Inferior parietal cortex (tissue), 1 donor: ENCODE data around the gene MINDY3.
A peak's percentile ranks its signal among the peaks of the same experiment; 100 is the strongest.
"Not testable (repeated sequence)": the region's sequence is repeated elsewhere in the genome, so short reads cannot be mapped to it uniquely, and the experiment has no call there.

Experiments used
- DNase-seq: peaks from one replicate; pipeline ENCODE4 v3.0.0-alpha.2; 2016; ENCODE audit errors: extremely low spot score

MINDY3 gene

DNA sequence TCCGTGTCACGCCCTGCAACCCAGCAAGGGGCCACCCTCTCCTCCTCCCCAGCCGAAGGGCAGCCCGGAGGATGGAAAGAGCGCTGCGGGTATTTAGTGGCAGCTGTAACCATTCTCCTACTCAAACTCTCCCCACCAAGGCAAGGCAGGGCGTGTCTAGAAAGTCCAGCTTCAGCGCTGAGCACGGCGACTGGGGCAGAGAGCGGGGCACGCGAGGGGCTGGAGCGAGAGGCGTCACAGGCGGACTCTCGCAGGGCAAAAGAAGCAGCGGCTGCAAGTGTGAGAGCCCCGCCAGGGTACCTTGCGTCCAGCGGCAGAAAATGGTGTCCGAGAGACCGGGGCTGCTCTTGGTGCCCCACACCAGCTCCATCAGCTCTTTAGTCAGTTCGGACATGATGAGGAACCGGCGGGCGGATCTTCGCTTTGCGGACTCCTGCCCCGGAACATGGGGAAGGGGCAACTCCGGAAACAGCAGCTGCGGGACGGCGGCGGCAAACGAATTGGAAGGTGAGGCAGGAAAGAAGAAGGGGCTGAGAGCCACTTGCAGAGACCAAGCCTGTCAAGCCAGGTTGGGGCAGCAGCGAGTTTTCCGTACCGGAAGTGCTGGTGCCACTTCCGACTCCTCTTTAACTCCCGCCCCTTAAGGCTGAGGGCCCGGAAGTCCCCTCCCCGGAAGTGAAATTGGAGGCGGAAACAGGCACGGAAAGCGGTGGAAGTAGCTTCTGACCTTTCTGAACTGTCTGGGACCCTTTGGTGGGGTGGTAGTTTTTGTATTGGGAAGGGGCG lies at the start of gene MINDY3:
Gene MINDY3 (minus strand): TSS at position 602 of the 786 bp plus-strand sequence. CDS start 208 bp downstream, at position 394.
- DNase-seq, result peak; percentile 95

DNA sequence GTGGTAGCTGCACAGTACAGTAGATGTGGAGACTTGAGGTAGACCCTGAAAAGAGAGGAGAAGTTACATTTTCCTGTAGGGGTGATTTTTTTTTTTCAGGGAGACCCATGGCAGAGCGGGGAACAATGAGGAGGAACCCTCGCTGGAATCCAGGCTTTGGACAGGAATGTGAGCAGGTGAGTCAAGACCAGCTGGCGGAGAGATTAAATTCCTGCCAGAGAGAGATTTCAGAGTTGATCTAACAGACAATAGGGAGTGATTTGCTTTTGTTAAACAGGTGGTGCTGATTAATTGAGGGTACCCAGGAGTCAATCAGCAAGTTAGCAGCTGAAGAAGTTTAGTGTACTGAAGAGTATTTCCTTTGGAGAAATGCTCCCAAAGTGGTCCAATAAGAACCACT lies 41.6 kb upstream of the MINDY3 start:
- DNase-seq, result no peak

DNA sequence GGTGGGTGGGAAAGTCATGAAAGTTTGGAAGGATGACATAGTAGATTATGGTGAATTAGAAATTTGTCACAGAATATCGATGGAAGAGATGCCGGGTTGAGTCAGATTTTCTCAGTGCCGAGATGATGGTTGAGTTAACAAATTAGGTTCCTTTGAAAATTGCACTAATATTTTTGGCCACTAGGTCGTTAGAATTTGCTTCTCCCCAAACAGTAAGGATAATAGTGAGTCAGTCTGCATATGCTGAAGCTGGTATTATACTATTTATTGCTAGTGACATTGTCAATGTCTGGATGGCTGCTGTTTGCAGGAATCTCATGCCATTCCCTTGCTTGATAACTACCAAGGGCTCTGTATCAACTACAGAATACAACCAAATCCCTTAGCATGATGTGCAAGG lies 37.7 kb upstream of the MINDY3 start:
- DNase-seq, result no peak

DNA sequence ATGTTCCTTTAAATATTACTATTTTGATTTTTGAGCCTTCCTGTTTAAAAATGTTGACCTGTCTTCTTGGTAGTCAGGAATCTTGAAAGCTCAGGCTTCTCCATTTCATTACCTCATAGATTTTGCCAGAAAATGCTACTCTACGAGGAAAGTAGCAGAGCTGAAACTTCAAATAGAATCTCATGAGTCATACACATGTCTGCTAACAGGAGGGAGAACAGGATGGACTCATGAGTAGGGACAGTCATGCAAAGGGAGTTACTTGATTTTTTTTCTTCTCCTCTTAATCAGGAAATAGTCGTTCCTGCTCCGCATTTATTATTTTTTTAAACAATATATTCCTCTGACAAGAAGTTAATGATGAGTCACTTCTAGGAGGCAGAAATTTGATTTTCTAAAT lies 37.0 kb upstream of the MINDY3 start:
- peak; percentile 51 for DNase-seq

DNA sequence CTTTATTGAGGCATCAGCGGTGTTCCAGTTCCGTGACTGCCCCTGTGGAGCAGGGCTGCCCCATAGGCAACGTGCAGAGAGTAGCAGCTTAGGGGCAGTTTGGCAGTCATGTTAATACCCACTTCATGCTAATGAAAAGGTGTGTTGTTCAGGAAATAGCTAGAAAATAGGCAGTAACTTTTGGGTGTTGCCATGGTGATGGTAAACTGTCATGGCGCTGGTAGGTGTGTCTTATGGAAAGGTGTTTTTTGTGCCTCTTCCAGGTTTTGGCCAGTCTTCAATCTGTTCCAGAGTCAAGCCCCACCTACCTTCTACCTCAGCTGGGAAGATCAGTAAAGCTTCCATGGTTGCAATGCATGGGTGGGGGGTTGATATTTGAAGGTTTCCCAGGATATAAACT lies 36.3 kb upstream of the MINDY3 start:
- no peak for DNase-seq

DNA sequence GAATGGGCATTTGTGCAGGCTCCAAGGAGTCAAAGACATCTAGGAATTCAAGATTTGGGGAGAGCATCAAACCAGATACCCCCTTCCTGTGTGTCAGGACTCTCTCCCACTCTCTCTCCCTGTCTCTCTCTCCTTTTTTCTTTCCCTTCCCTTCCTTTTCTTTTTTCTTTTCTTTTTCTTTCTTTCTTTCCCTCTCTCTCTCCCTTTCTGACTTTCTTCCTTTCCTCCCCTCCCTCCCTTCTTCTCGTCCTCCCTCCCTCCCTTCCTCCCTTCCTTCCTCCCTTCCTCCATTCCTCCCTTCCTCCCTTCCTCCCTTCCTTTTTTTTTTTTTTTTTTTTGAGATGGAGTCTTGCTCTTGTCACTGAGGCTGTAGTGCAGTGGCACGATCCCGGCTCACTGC lies 24.1 kb upstream of the MINDY3 start:
- no peak for DNase-seq

DNA sequence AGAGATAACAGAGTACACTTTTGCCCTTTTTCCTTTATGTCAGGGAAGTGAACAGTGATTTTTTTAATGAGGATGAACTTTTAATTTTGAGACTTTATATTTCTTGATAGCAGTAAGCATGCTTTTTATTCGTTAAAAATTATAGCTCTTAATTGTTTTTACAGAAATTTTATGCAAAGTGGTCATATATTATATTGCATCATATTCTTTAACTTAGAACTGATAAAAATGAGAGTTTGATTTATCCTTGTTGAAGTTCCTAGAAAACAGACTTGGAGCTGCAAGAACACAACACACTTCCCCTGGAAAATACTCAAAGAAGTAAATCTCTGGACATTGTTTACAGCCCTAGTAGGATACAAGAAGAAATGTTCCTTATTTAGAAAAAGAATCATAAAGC lies 21.2 kb upstream of the MINDY3 start:
- DNase-seq, result no peak

DNA sequence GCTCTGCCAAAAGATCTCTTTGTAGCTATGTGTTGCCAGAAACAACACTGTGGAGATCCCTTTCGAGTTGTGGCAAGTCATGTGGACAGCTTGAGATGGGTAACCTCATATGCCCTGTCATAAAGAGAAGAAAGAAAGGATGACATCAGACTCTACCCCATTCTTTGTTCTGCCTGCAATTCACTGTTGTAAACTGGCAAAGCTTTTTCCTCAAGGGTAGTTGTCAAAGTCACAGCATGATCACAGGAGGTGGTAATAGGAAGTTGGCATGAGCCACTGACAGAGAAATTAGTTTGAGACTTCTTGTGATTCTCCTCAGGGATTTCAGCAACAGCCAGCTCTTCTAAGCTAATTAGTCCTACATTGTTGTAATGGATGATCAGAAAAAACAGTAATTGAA lies 19.4 kb upstream of the MINDY3 start:
- no peak for DNase-seq

DNA sequence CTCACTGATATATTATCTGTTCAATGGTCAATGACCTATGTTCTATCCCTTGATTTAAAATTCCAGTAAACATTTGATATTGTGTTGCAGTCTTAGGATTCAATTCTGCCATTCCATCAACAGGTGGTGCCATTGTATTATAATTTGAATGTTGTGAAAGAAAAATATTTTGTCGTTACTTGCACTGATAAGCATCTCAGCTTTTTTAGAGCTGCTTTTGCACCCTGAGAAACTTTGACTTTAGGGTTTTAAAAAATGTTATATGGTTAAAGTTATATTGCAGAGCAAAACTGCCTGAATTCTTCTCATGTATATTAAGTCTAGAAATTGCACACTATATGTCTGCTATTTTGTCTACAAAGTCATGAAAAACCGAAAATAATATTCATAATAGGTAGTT lies 18.8 kb upstream of the MINDY3 start:
- DNase-seq, result peak; percentile 65

DNA sequence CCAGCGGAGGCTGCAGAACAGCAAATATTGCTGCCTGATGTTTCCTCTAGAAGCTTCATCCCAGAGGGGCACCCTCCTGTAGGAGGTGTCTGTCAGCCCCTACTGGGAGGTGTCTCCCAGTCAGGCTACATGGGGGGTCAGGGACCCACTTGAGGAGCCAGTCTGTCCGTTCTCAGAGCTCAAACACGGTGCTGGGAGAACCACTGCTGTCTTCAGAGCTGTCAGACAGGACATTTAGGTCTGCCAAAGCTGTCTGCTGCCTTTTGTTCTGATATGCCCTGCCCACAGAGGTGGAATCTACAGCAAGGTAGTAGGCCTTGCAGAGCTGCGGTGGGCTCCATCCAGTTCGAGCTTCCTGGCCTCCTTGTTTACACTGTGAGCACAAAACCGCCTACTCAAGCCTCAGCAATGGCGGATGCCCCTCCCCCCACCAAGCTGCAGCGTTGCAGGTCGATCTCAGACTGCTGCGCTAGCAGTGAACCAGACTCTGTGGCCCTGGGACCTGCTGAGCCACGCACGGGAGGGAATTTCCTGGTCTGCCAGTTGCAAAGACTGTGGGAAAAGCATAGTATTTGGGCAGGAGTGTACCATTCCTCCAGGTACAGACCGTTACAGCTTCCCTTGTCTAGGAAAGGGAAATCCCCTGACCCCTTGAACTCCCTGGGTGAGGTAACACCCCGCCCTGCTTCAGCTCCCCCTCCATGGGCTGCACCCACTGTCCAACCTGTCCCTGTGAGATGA lies 17.7 kb upstream of the MINDY3 start:
- no peak for DNase-seq

DNA sequence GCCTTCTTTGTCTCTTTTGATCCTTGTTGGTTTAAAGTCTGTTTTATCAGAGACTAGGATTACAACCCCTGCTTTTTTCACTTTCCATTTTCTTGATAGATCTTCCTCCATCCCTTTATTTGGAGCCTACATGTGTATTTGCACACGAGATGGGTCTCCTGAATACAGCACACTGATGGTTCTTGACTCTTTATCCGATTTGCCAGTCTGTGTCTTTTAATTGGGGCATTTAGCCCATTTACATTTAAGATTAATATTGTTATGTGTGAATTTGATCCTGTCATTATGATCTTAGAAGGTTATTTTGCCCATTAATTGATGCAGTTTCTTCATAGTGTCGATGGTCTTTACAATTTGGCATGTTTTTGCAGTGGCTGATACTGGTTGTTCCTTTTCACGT lies 16.0 kb upstream of the MINDY3 start:
- DNase-seq, result not testable (repeated sequence)

DNA sequence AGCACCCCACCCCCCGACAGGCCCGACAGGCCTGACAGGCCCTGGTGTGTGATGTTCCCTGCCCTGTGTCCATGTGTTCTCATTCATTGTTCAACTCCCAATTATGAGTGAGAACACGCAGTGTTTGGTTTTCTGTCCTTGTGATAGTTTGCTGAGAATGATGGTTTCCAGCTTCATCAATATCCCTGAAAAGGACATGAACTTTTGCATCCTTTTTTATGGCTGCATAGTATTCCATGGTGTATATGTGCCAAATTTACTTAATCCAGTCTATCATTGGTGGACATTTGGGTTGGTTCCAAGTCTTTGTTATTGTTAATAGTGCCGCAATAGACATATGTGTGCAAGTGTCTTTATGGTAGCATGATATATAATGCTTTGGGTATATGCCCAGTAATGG lies 12.3 kb upstream of the MINDY3 start:
- not testable (repeated sequence) for DNase-seq

DNA sequence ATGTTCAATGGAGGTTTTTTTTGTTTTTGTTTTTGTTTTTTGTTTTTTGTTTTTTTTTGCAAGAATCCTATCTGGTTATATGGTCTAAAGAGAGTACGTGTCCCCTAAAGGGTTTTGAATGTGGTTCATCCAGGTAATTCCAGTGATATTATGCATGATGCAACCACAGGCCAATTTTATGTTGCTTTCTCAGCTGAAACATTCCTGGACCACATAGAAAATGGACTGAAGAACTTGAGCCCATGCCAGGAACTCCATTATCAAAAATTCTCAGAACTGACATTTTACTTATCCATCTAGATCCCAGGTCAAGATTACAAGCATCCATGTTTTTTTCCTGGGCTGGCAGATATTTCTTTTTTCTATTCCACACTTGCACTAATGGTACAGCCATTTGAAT lies 11.5 kb upstream of the MINDY3 start:
- no peak for DNase-seq

DNA sequence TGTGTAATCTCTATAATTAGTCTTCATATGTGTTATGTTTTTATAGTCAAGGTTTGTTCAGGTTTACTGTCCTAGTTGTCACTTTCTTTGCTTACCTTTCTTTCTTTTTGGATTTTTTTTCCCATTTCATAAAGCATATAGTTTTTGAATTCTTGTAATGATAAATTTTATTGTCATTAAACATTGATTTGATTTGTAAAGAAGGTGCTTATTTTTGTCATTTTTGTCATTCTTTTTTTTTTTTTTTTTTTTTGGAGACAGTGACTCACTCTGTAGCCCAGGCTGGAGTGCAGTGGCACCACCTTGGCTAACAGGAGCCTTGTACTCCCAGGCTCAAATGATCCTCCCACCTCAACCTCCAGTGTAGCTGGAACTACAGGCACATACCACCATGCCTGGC lies 9.6 kb upstream of the MINDY3 start:
- no peak for DNase-seq

DNA sequence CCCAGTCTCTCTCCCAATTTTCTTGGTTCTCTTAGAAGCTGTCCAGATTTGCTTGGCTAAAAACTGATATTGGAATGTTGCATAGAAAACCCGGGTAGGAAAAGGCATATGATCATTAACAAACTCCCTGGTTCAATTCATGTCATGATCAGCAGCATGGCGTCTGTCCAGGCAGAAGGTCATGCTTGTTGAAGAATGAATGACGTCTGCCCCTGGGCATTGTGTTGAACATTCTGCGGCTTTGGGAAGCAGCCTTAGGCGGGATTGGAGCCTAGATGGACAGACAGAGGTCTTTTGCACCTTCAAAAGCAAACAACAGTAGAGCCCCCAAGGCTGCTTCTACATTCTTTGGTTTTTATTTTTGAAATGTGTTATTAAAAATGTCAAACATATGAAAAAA lies 7.7 kb upstream of the MINDY3 start:
- no peak for DNase-seq

DNA sequence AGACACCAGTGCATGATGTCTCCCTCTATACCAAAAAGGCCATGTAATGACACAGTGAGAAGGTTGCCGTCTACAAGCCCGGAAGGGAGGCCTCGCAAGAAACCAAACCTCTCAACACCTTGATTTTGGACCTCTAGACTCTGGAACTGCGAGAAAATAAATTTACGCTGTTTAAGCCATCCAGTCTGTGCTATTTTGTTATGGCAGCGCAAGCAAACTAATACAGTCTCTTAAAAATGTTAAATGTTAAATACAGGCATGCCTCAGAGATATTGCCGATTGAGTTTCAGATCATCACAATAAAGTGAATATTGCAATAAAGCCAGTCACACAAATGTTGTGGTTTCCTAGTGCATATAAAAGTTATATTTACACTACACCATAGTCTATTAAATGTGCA lies 5.0 kb upstream of the MINDY3 start:
- DNase-seq, result no peak

DNA sequence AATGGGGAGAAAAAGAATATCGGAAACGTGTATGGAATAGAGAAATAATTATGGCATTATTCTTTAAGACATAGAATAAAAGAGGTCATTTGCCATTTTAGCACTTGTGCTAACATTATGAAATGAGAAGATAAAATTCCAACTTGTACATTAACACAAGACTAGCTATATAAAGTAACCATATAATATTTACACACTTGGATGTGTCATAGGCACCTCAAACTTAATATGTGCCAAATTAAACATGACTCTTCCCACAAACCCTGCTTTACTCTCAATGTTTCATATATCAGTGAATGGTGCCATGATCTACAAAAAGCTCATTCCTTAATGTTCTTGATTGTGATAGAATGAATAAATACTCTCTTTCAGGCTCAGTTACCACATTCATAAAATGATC lies 4.1 kb upstream of the MINDY3 start:
- DNase-seq, result no peak

DNA sequence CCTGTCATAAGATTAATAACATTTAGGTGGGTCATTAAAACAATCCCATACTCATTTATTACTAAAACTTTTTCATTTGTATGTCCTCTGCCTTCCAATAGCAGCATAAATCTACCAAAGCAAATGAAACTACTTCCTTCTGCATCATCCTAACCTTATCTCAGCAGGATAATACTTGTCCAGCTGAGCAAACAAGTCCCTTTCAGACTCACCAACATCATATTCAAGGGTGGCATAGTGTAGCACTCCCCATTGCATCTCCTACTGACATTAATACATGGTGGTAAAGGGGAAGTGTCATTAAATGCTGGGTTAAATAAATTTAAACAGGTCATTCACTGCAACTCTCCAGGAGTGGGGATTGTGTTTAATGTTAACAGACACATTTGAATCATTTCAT lies 3.4 kb upstream of the MINDY3 start:
- DNase-seq, result no peak

DNA sequence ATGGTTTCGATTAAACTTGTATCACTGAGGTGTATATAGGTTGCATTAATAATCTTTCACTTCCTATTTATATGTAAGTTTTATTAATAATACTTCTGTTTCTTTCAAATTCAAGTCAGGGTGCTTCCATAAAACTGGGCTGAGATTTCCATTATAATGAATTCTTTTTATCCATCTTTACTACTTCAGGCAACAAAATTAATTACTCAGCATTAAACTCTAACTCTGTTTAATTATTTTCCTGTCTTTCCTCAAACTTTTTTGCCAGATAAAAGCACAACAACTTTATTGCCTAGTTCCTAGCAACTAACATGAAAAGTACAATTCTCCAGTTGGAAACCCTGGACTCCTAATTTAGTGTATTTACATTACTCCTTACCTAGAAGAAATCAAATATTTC lies 3.0 kb upstream of the MINDY3 start:
- DNase-seq, result no peak

DNA sequence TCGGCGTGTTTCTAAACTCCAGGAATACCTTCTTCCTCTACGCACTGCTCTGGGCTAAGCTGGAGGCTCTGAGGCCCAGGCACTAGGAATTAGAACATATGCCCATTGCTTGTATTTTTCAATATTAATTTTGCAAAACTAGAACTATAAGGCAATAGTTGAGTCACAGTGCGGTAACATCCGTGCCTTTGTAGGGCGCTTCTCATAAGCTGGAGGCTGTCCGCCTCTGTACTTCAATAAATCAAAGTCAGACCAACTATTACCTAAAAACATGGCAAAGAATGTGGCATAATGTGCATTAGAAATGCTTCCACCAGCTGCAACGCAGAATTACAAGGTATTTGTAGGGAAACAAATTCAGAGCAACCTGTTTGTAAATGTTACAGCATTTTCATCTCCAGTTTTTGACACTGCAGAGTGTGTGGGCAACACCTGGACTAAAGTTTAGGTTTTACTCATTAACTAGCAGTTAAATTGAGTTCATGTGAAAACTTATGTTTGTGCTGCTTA lies 440 bp upstream of the MINDY3 start:
- DNase-seq, result no peak

DNA sequence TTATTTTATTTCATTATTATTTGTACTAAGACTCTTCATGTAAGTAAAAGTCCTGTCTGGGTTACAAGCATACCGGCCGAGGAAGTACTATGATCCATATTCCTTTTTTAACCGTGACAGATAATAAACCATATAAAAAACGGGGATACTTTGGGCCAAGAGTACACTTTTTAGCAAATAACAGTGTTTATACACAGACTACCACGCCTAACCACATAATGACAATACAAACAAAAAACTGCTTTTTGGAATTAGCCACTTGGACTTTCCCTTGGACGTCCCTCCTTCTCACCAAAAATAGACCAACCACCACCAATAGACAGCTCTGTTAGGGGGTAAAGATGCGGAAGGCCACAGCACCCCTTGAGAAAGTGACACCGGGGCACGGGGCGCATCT lies 800 bp downstream of the MINDY3 start:
- no peak for DNase-seq

DNA sequence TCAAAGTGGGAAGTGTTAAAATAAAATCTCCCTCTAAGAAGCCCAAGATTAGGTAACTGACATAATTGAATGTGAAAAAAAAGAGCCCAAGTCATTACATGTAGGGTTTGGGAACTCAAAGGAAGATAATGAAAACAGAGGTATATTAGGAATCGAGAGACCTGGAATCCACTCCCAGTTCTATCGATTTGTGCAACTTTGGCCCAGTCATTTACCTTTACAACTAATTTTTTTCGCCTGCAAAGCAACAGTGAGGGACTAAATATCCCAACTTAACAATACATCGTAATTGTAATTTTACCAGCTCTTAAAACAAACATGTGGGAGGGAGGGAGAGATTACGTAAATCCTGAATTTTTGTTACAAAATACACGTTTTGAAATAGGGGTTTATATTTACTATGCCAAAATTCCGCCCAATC lies 1.4 kb downstream of the MINDY3 start:
- no peak for DNase-seq

DNA sequence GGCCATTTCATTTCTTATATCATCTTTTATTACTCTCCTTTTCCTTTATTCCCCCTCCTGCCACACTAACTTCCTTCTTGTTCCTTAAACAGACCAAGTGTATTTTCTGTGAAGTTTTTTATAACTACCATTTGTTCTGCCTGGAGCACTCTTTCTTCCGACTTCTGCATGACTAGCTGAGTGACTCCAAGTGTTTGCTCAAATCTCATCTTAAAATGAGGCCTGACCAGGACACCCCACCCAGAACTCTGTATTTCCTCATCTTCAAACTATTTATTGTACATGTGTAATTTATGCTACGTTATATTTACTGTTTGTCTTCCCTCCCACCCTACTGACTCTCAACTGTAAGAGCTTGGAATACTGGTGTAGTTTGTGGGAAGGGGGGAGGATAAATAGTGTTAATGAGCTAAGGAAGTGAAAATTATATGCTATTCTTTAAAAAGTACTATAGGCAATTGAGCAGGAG lies 3.2 kb downstream of the MINDY3 start:
- DNase-seq, result no peak
